Chondrocyte (in vitro differentiated cells): ENCODE data around the gene COBL. TPM values are rescaled to one million over a fixed set of nuclear protein-coding genes. Genes with fewer than 3 reads are reported as not detected.

Experiments
- DNase-seq: peaks from one replicate; pipeline ENCODE4 v3.0.0; 2021; ENCODE audit warnings: mixed read lengths, low spot score
- H3K27ac Mint-ChIP-seq: one replicate; pipeline ENCODE4 v1.8.0; 2021; ENCODE audit warnings: mild to moderate bottlenecking, moderate library complexity, mixed read lengths; ENCODE audit not compliant: unreplicated experiment
- H3K27me3 Mint-ChIP-seq: 2 replicates; pipeline ENCODE4 v1.8.0; 2021; ENCODE audit warnings: low read depth, mixed read lengths
- H3K36me3 Mint-ChIP-seq: 2 replicates; pipeline ENCODE4 v1.8.0; 2021; ENCODE audit warnings: low read depth, mixed read lengths
- H3K4me1 Mint-ChIP-seq: 2 replicates; pipeline ENCODE4 v1.8.0; 2021; ENCODE audit warnings: low read depth, mild to moderate bottlenecking, mixed read lengths
- H3K4me3 Mint-ChIP-seq: one replicate; pipeline ENCODE4 v1.8.0; 2021; ENCODE audit warnings: mild to moderate bottlenecking, moderate library complexity, mixed read lengths; ENCODE audit not compliant: unreplicated experiment
- H3K9me3 Mint-ChIP-seq: 2 replicates; pipeline ENCODE4 v1.8.0; 2021; ENCODE audit warnings: low read depth, mixed read lengths
- CTCF ChIP-seq: fragments of 200-600 bp; sonication (generic); IDR thresholded peaks from 2 replicates; pipeline ENCODE4 v1.5.0; 2021; ENCODE audit warnings: antibody characterized with exemption, mild to moderate bottlenecking, moderate library complexity
- total RNA-seq: library from RNA; stranded (reverse); gene quantifications from 3 replicates; pipeline ENCODE4 v1.2.1, GENCODE V29; 2021

The COBL gene
- total RNA-seq, 1 donor from 2014 or later: 0.17 TPM

- no peaks in the 10 kb centered on the region for H3K36me3 Mint-ChIP-seq
- no peak for TF ChIP-seq CTCF
- no peak for DNase-seq
- no peaks in the 10 kb centered on the region for H3K4me1 Mint-ChIP-seq
- H3K4me3 Mint-ChIP-seq: no peak overlapping the region
- no peaks in the 10 kb centered on the region for H3K9me3 Mint-ChIP-seq
- H3K27ac Mint-ChIP-seq: no peak overlapping the region
- H3K27me3 Mint-ChIP-seq: peaks cover 20% of the 10 kb centered on the region
Measured at GRCh38 chr7:51261950-51262795, 54.4 kb downstream of the COBL start.

GRCh38 chr7:51261117-51261835, 55.3 kb downstream of the COBL start:
- Mint-ChIP-seq H3K27me3 (peaks cover 18% of the 10 kb centered on the region), H3K9me3 (no peaks in the 10 kb centered on the region), H3K4me3 (no peak overlapping the region), H3K36me3 (no peaks in the 10 kb centered on the region), H3K4me1 (no peaks in the 10 kb centered on the region), H3K27ac (no peak overlapping the region)
- TF ChIP-seq CTCF: no peak
- DNase-seq: no peak

- H3K36me3 Mint-ChIP-seq: no peaks in the 10 kb centered on the region
- no peaks in the 10 kb centered on the region for H3K9me3 Mint-ChIP-seq
- TF ChIP-seq CTCF: no peak
- H3K27me3 Mint-ChIP-seq: peaks cover 18% of the 10 kb centered on the region
- H3K27ac Mint-ChIP-seq: no peak overlapping the region
- no peak overlapping the region for H3K4me3 Mint-ChIP-seq
- H3K4me1 Mint-ChIP-seq: no peaks in the 10 kb centered on the region
- no peak for DNase-seq
Measured at GRCh38 chr7:51260516-51260915, 56.1 kb downstream of the COBL start.

GRCh38 chr7:51259766-51260165, 56.8 kb downstream of the COBL start:
- H3K9me3 Mint-ChIP-seq: no peaks in the 10 kb centered on the region
- H3K4me1 Mint-ChIP-seq: no peaks in the 10 kb centered on the region
- peaks cover 18% of the 10 kb centered on the region for H3K27me3 Mint-ChIP-seq
- TF ChIP-seq CTCF: no peak
- no peak overlapping the region for H3K27ac Mint-ChIP-seq
- DNase-seq: no peak
- no peak overlapping the region for H3K4me3 Mint-ChIP-seq
- no peaks in the 10 kb centered on the region for H3K36me3 Mint-ChIP-seq

GRCh38 chr7:51256916-51257315, 59.7 kb downstream of the COBL start:
- Mint-ChIP-seq H3K27me3 (peaks cover 25% of the 10 kb centered on the region), H3K36me3 (no peaks in the 10 kb centered on the region), H3K4me3 (no peak overlapping the region), H3K4me1 (no peaks in the 10 kb centered on the region), H3K9me3 (no peaks in the 10 kb centered on the region), H3K27ac (no peak overlapping the region)
- no peak for TF ChIP-seq CTCF
- no peak for DNase-seq
